Measurements from ENCODE around the gene CDS1.
"Not testable (repeated sequence)": the region's sequence is repeated elsewhere in the genome, so short reads cannot be mapped to it uniquely, and the experiment has no call there.

Gene CDS1

DNA sequence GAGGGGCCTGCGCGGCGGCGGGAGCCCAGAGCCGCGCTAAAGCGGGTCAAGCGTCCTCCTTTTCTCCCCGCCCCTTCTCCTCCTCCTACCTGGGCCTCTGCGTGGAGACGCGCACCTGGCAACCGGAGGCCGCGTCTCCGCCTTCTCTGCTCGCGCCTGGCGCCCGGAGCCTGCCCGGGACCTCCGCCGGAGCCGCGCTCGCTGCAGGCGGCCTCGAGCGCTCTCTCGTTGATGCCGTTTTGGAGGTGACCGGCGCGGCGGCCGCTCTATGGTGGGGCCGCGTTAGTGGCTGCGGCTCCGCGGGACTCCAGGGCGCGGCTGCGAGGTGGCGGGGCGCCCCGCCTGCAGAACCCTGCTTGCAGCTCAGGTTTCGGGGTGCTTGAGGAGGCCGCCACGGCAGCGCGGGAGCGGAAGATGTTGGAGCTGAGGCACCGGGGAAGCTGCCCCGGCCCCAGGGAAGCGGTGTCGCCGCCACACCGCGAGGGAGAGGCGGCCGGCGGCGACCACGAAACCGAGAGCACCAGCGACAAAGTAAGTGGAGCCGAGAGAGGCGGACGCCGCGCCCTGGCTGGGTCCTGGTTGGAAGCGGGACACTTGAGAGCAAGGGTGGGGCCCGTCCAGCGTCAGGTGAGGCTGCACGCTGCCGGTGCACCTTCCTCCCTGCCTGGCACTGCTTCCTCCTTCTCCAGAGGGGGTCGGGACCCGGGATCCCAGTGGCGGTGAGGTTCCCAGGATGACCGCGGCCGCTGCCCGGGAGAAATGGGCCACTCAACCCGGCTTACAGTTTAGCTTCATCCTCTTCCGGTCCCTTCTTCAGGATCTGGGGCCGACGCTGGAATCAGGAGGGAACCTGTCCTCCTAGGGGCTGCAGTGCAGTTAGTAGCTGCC lies at the start of gene CDS1:
Gene CDS1 (plus strand): TSS at position 140 of the 888 bp plus-strand sequence. CDS start 275 bp downstream, at position 415.
- DNase-seq, result no peak

DNA sequence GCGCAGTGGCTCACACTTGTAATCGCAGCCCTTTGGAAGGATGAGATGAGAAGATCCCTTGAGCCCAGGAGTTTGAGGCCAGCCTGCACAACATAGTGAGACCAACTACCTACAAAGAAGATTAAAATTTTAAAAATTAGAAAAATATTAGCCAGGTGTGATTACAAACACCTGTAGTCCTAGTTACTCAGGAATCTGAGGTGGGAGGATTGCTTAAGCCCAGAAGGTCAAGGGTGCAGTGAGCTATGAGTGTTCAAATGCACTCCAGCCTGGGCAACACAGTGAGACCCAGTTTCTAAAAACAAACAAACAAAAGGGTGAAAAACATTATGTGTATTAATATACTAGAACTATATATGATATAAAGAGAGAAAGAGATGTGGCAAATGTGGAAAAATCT lies 47.0 kb upstream of the CDS1 start:
- no peak for DNase-seq

GRCh38 chr4:84545093-84545492 lies 37.8 kb upstream of the CDS1 start:
- no peak for DNase-seq

DNA sequence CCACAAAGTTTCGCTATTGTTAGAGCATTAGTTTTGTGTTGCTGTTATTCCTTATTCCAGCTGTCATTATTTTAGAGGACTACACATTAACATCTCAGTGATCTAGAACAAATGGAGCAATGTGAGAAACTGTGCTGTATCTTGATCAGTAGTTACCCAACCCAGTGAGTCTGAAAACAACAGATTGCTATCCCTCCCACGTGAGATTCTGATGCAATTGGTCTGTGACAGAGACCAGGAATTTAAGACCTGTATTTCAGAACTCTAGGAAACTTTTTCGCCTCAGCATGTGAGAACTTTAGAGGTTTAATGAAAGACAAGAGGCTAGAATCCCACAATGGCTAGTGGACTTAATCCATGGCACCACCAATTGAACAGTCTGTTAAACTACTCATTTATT lies 35.7 kb upstream of the CDS1 start:
- DNase-seq, result no peak

GRCh38 chr4:84549191-84549590 lies 33.7 kb upstream of the CDS1 start:
- DNase-seq, result not testable (repeated sequence)

DNA sequence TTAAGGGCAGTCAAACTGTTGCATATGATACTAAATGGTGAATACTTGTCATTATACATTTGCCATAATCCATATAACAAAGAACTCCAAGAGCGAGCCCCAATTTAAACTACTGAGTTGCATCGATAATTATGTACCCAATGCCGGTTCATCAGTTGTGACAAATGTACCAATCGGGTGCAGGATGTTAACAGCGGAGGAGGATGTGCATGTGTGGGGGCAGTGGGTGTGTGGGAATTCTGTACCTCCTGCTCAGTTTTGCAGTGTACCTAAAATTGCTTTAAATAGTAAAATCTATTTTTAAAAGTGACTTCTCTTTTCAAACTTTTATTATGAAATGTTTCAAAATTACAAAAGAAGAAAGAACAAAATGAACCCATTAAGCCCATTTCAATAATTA lies 20.8 kb upstream of the CDS1 start:
- no peak for DNase-seq

DNA sequence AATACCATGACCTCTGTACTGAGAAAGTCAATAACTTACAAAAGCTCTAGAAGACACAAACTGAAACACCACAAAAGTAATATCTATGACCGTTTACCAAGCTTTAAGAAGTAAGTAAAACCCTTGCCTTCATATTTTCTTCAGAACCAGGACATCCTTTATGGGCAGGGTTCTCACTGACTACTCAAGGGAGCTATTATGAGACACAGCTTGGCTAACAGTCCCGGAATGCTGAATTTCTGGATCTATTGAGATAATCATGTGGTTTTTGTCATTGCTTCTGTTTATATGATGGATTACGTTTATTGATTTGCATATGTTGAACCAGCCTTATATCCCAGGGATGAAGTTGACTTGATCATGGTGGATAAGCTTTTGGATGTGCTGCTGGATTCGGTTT lies 19.9 kb upstream of the CDS1 start:
- no peak for DNase-seq

DNA sequence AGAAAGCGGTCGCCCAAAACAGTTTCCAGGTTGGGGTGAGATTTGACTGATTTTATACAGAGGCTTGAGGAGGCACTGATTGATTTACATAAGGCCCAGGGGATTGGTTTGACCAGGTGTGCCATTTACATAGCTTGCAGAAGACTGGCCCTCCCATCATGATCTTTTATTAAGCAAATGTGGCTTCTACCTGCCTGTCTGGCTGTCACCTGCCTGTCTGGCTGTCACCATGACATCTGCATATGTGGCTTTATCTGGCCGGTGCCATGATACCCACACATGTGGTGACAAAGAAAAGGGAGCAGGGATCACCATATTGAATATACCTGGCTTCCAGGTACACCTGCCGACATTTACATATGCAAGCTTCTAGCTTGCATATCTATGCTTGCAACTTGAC lies 17.0 kb upstream of the CDS1 start:
- no peak for DNase-seq

GRCh38 chr4:84568496-84568895 lies 14.4 kb upstream of the CDS1 start:
- DNase-seq, result no peak

- no peak for DNase-seq
Observed at GRCh38 chr4:84569009-84569408, 13.9 kb upstream of the CDS1 start.

GRCh38 chr4:84573385-84574068 lies 9.4 kb upstream of the CDS1 start:
- DNase-seq, result peak; percentile 3

DNA sequence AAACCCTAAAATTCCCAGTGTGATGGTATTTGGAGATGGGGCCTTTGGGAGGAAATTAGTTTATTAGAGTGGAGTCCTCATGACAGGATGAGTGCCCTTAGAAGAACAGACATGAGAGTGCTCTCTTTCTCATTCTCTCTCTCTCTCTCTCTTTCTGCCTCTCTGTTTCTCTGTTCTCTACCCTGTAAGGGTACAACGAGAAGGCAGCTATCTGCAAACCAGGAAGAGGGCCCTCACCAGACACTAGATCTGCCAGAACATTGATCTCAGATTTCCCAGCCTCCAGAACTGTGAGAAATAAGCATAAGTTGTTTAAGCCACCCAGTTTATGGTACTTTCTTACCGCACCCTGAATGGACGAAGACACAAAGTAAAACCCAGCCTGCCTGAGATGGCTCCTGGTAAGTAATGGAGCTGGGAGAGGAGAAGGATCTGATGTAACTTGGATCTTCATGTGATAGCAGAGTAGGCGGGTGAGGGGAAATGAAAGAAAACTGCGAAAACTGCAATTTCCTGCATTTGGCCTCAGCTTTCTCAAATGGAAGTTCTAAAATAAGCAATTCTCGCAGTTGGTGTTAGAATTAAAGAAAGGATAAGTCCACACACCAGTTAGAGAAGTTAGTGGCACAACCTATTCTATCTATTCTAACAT lies 8.7 kb upstream of the CDS1 start:
- DNase-seq, result no peak

- DNase-seq, result no peak
Observed at GRCh38 chr4:84578540-84579402, 4.2 kb upstream of the CDS1 start.

DNA sequence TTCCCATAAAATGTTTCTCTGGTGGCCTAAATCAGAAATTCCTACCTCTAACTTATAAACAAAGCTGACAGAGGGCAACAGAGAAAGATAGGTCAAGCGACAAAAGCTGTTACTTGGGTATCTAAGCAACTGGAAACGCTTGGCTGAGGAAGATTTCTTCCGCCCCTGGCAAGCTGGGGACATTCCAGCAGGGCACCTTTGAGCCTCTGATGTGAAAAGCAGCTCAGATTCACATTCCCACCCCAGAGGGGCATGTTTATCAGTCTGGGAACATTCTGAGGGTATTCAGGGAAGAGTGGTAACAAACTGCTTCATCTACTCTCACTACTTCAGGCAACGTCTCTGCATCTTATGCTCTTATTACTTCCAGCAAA lies 3.5 kb upstream of the CDS1 start:
- no peak for DNase-seq

DNA sequence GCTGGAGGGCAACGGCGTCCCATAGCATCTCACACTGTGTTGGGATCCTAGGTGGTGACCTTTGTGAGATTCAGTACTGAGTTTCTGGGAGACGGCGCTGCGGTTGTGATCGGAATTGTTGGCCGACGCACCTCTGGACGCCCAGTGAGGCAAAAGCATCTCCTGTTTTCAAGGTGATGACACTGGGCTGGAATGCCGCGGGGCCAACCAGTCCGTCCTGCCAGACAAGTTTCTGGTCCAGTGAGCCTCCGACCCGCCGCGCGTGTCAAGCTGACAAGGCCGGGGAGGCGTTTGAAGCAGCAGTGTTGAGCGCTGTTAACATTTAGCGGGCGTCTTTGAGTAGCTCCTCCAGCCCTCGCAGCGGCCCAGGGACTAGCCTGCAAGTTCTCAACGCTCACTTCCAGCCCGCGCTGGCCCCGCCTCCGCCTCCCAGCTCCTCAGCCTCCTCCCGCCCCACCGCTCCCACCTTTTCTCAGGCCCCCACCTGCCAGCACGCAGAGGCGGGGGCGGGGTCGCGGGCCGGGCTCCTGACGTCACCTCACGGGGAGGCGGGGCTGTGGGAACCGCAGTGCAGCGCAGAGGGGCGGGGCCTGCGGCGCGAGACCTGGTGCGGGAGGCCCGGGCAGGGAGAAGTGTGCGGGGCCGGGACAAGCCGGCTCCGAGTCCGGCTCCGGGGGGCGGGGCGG lies 482 bp upstream of the CDS1 start:
- no peak for DNase-seq

DNA sequence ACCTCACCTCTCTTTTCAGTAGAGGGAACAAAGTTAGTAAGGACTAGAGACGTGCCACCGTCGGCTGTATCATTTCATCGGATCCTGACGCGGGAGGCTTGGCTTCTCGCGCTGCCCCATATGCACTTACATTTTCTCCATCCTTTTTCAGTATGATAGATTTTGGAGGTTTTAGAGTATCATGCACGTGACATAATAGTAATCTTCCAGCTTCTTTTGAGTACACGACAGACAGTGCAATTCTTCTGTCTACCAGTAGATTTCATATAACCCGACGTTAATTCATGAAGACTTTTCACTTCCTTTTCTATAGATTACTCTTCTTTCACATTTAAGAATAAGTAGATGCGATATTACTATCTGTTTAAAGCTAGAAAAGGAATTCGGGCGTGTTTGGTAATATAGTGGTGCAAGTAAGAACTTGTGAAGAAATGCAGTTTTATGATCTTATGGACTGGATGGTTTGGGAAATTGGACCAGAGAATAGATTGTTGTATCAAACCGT lies 1.0 kb downstream of the CDS1 start:
- peak; percentile 2 for DNase-seq

GRCh38 chr4:84585251-84585650 lies 2.3 kb downstream of the CDS1 start:
- no peak for DNase-seq

GRCh38 chr4:84594724-84595123 lies 11.8 kb downstream of the CDS1 start:
- DNase-seq, result no peak

DNA sequence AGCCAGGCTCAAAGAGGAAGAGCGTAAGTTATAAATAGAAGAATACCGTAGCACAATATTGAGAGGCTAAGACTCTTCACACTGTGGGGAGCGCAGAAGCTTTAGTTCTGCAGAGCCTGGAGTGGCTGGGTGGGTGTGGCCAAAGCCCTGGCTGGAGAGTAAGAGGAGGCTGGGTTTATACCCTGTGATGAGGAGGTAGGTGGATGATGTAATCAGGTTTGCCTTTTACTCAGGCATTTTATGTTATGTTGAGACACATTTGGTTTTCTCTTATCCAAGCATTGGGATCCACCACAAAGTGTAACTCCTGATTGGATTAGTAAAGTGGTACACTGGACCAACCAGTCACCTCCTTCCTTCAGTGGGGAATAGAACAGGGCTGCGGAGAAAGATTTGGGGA lies 13.9 kb downstream of the CDS1 start:
- no peak for DNase-seq

DNA sequence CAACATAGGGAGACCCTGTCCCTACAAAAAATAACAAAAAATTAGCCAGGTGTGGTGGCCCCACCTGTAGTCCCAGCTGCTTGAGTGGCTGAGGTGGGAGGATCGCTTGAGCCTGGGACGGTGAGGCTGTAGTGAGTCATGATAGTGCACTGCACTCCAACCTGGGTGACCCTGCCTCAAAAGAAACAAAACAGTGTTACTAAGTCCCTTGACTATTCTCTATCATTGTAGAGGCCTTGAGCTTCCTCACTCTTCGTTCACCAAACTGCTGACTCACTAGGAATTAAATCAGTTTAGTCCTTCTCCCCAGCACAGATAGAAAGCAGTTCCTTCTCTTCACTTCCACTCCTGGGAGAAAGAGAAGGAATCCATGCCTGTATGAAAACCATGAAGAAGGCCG lies 14.5 kb downstream of the CDS1 start:
- DNase-seq, result no peak

DNA sequence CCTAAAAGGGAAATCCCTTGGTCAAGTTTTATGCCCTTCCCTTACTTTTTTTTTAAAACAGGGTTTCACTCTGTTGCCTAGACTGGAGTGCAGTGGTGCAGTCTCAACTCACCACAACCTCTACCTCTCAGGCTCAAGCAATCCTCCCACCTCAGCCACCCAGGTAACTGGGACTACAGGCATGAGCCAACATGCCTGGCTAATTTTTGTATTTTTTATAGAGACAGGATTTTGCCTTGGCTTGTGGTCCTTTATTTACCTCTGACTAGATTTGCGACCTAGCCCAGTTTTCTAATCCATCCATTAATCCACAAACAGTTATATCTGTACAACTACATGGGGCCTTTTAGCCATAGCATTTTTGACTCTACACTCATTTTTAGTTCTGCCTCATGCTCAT lies 23.7 kb downstream of the CDS1 start:
- no peak for DNase-seq

GRCh38 chr4:84611531-84611930 lies 28.6 kb downstream of the CDS1 start:
- DNase-seq, result no peak

Data from SIG-M5 (cell line).